GM23338 (cell line): ENCODE results near the gene MPST. TPM values are rescaled to one million over a fixed set of nuclear protein-coding genes. Genes with fewer than 3 reads are reported as not detected.

ENCODE experiments used
- CTCF ChIP-seq, 2 experiments: fragments of 200-600 bp in 1 of 2; sonication (generic) in 1 of 2; conservative IDR thresholded peaks; 2 replicates each; pipeline versions ENCODE4 v1.5.1 to v1.6.1; 2016 to 2017; ENCODE audit warnings: antibody characterized with exemption in 2 of 2, low read depth in 2 of 2, mild to moderate bottlenecking in 2 of 2, moderate library complexity in 1 of 2
- EZH2phosphoT487 ChIP-seq: fragments of 200-600 bp; sonication (generic); IDR thresholded peaks from one replicate; pipeline ENCODE4 v1.8.1; 2018; ENCODE audit warnings: antibody characterized with exemption; ENCODE audit not compliant: unreplicated experiment
- STAT1 ChIP-seq: IDR thresholded peaks from one replicate; pipeline ENCODE4 v1.6.1; 2016; ENCODE audit warnings: antibody characterized with exemption; ENCODE audit not compliant: unreplicated experiment
- ZNF462 ChIP-seq: fragments of 250-450 bp; sonication (Bioruptor Pico); IDR thresholded peaks from 2 replicates; pipeline ENCODE4 v1.5.0; 2020; ENCODE audit warnings: mild to moderate bottlenecking, moderate library complexity
- polyA plus RNA-seq: library from polyadenylated mRNA; unstranded; fragments of >200 nt; fragmentation: Nextera tagmentation; extraction: Ambion mirVana; gene quantifications from 2 replicates; pipeline ENCODE4 v1.2.1, GENCODE V29; 2016
- small RNA-seq: library from RNA; depleted of rRNA; stranded (forward); fragments of <200 nt; gene quantifications from one replicate; pipeline ENCODE3, GENCODE V24; 2014; ENCODE audit warnings: low replicate concordance
- total RNA-seq: library from RNA; depleted of rRNA; stranded (reverse); fragments of >200 nt; shearing (Covaris generic); gene quantifications from 2 replicates; pipeline ENCODE4 v1.2.3, GENCODE V29; 2014; rRNA removed

MPST gene
- total and polyA plus RNA-seq, 2 experiments from 2014 or later: 86.2 to 158 TPM

GRCh38 chr22:37079158-37079557 is 59.6 kb downstream of the MPST start (continued):
- TF ChIP-seq ZNF462: no peak
- TF ChIP-seq EZH2phosphoT487: no peak
- no peak for TF ChIP-seq CTCF (conservative IDR thresholded peaks at IDR 0.05; ENCODE audit: low read depth in 2 of 2)
- no peak for TF ChIP-seq STAT1

Small RNAs within 50 kb of the gene (small RNA-seq; reads per million reads assigned to genes)
- not detected for gene RF00019

Other genes with a start within 250 kb of the MPST start
- 20.3 and 28.5 TPM in 2 replicates for gene IFT27, start 243.6 kb upstream of the MPST start, total RNA-seq
- gene IFT27, start 243.6 kb upstream of the MPST start, polyA plus RNA-seq: 63.5 and 67.7 TPM in 2 replicates
- not detected in 2 replicates for gene PVALB, start 202.7 kb upstream of the MPST start, total RNA-seq
- gene PVALB, start 202.7 kb upstream of the MPST start, polyA plus RNA-seq: 7.9 and 8.6 TPM in 2 replicates
- gene NCF4, start 158.7 kb upstream of the MPST start, total RNA-seq: not detected in 2 replicates
- not detected in 2 replicates for gene NCF4, start 158.7 kb upstream of the MPST start, polyA plus RNA-seq
- not detected in 2 replicates for gene CSF2RB, start 106.1 kb upstream of the MPST start, total RNA-seq
- not detected in 2 replicates for gene CSF2RB, start 106.1 kb upstream of the MPST start, polyA plus RNA-seq
- gene TST, start 295 bp upstream of the MPST start, total RNA-seq: 32.4 and 32.7 TPM in 2 replicates
- gene TST, start 295 bp upstream of the MPST start, polyA plus RNA-seq: 14.6 and 16.3 TPM in 2 replicates
- gene KCTD17, start 32.0 kb downstream of the MPST start, total RNA-seq: 26.9 and 35.0 TPM in 2 replicates
- gene KCTD17, start 32.0 kb downstream of the MPST start, polyA plus RNA-seq: 21.2 and 25.1 TPM in 2 replicates
- not detected in 2 replicates for gene TMPRSS6, start 90.0 kb downstream of the MPST start, total RNA-seq
- gene TMPRSS6, start 90.0 kb downstream of the MPST start, polyA plus RNA-seq: 0.07 and 0.13 TPM in 2 replicates
- gene IL2RB, start 130.2 kb downstream of the MPST start, total RNA-seq: 1.0 and 4.8 TPM in 2 replicates
- 0.36 and 0.90 TPM in 2 replicates for gene IL2RB, start 130.2 kb downstream of the MPST start, polyA plus RNA-seq
- 2.3 and 2.6 TPM in 2 replicates for gene C1QTNF6, start 168.5 kb downstream of the MPST start, total RNA-seq
- gene C1QTNF6, start 168.5 kb downstream of the MPST start, polyA plus RNA-seq: 0.97 and 1.7 TPM in 2 replicates
- 0.04 and 0.66 TPM in 2 replicates for gene SSTR3, start 192.7 kb downstream of the MPST start, total RNA-seq
- gene SSTR3, start 192.7 kb downstream of the MPST start, polyA plus RNA-seq: 0.10 TPM in 1 of 2 replicates, not detected in the other
- gene RAC2, start 224.5 kb downstream of the MPST start, total RNA-seq: 2.7 and 3.8 TPM in 2 replicates
- gene RAC2, start 224.5 kb downstream of the MPST start, polyA plus RNA-seq: 2.4 and 3.1 TPM in 2 replicates